ENCODE measurements around the gene KCNH6. TPM values are rescaled to one million over a fixed set of nuclear protein-coding genes. Genes with fewer than 3 reads are reported as not detected.
A peak's percentile ranks its signal among the peaks of the same experiment; 100 is the strongest.

KCNH6 gene
- total and polyA plus RNA-seq, 4 donors = 0.09 TPM; not detected in 3

DNA sequence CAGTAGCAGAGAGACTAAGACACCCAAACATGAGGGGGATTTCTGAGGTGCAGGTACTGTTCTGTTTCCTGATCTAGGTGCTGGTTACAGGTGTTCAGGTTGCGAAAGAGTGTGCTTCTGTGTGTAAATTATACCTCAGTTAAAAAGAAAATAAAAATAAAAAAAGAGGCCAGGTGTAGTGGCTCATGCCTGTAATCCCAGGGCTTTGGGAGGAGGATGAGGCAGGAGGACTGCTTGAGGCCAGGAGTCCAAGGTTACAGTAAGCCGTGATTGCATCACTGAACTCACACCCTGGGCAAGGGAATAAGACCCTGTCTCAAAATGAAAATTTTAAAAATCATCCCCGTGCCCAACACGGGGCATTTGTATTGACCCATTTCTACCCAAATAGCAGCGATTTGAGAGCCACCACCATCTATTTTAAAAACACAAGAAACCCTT, 23.9 kb downstream of the KCNH6 start:
- H3K27ac ChIP-seq (ENCODE audit: low read depth in 1 of 2, low read length in 2 of 2) = no peak overlapping the region
- H3K9ac ChIP-seq (ENCODE audit: low read depth in 1 of 2, low read length in 2 of 2) = no peak overlapping the region
- TF ChIP-seq RAD21 (IDR thresholded peaks at IDR 0.05) (no peak), FOXA2 (IDR thresholded peaks at IDR 0.05) (no peak), HNF4A (conservative IDR thresholded peaks at IDR 0.05) (no peak), JUND (IDR thresholded peaks at IDR 0.05) (no peak), EGR1 (IDR thresholded peaks at IDR 0.05; ENCODE audit: low read depth in 2 of 2) (no peak), RXRA (IDR thresholded peaks at IDR 0.05) (no peak), HNF4G (IDR thresholded peaks at IDR 0.05) (no peak), NR2F2 (IDR thresholded peaks at IDR 0.05) (no peak)
- TF ChIP-seq, protein P1, sequence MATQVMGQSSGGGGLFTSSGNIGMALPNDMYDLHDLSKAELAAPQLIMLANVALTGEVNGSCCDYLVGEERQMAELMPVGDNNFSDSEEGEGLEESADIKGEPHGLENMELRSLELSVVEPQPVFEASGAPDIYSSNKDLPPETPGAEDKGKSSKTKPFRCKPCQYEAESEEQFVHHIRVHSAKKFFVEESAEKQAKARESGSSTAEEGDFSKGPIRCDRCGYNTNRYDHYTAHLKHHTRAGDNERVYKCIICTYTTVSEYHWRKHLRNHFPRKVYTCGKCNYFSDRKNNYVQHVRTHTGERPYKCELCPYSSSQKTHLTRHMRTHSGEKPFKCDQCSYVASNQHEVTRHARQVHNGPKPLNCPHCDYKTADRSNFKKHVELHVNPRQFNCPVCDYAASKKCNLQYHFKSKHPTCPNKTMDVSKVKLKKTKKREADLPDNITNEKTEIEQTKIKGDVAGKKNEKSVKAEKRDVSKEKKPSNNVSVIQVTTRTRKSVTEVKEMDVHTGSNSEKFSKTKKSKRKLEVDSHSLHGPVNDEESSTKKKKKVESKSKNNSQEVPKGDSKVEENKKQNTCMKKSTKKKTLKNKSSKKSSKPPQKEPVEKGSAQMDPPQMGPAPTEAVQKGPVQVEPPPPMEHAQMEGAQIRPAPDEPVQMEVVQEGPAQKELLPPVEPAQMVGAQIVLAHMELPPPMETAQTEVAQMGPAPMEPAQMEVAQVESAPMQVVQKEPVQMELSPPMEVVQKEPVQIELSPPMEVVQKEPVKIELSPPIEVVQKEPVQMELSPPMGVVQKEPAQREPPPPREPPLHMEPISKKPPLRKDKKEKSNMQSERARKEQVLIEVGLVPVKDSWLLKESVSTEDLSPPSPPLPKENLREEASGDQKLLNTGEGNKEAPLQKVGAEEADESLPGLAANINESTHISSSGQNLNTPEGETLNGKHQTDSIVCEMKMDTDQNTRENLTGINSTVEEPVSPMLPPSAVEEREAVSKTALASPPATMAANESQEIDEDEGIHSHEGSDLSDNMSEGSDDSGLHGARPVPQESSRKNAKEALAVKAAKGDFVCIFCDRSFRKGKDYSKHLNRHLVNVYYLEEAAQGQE (IDR thresholded peaks at IDR 0.05) = no peak
- peaks cover 5 to 23% (median 13%) of the 10 kb centered on the region in 4 donors for H3K4me1 ChIP-seq (ENCODE audit: control insufficient read depth in 4 of 4, insufficient read depth in 4 of 4, low read length in 3 of 4)
- no peaks in the 10 kb centered on the region for H3K9me3 ChIP-seq (ENCODE audit: control insufficient read depth in 4 of 4, low read length in 3 of 4)
- H3K36me3 ChIP-seq (ENCODE audit: control insufficient read depth in 4 of 4, insufficient read depth in 3 of 4, low read depth in 1 of 4, low read length in 3 of 4) = no peaks in the 10 kb centered on the region
- DNase-seq (ENCODE audit: low spot score) = no peak
- H3K27me3 ChIP-seq (ENCODE audit: control insufficient read depth in 4 of 4, insufficient read depth in 4 of 4, low read length in 3 of 4) = no peaks in the 10 kb centered on the region
- 64% methylated on average over 5 of the region's 5 CpGs for WGBS
- no peak overlapping the region for H3K4me3 ChIP-seq (ENCODE audit: low read depth in 1 of 3, low read length in 3 of 3)

DNA sequence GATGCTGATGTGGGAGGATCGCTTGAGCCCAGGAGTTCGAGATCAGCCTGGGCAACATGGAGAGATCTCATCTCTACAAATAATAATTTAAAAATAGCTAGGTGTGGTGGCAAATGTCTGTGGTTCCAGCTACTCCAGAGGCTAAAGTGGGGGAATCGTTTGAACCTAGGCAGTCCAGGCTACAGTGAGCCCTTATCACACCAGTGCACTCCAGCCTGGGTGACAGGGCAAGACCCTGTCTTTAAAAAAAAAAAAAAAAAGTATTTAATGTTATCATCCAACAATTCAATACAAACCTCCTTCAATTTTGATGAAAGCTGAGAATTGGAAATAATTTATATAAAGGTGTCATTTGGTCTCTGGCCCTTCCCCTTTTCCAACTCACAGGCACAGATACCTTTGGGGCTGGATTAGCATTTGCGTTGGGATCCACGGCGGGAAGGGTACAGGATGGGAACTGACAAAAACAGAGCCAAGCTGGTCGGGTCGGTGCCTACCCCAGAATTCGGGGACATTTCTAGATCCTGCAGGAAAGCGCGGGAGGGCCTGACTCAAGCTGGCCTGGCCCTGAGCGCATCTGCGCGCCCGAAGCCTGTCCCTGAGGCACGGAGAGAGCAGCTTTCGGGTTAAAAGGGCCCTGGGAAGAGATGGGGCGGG, 26.3 kb downstream of the KCNH6 start:
- Histone ChIP-seq H3K36me3 (ENCODE audit: control insufficient read depth in 4 of 4, insufficient read depth in 3 of 4, low read depth in 1 of 4, low read length in 3 of 4) (no peaks in the 10 kb centered on the region), H3K27ac (ENCODE audit: low read depth in 1 of 2, low read length in 2 of 2) (peak overlapping the region; percentile 73 to 80), H3K4me1 (ENCODE audit: control insufficient read depth in 4 of 4, insufficient read depth in 4 of 4, low read length in 3 of 4) (peaks cover 5 to 27% (median 17%) of the 10 kb centered on the region in 4 donors), H3K9me3 (ENCODE audit: control insufficient read depth in 4 of 4, low read length in 3 of 4) (no peaks in the 10 kb centered on the region), H3K27me3 (ENCODE audit: control insufficient read depth in 4 of 4, insufficient read depth in 4 of 4, low read length in 3 of 4) (no peaks in the 10 kb centered on the region), H3K4me3 (ENCODE audit: low read depth in 1 of 3, low read length in 3 of 3) (peak overlapping the region; percentile 44 to 74 (median 55)), H3K9ac (ENCODE audit: low read depth in 1 of 2, low read length in 2 of 2) (peak overlapping the region; percentile 57 to 81)
- TF ChIP-seq, protein P2, sequence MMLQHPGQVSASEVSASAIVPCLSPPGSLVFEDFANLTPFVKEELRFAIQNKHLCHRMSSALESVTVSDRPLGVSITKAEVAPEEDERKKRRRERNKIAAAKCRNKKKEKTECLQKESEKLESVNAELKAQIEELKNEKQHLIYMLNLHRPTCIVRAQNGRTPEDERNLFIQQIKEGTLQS (IDR thresholded peaks at IDR 0.05) = no peak
- TF ChIP-seq, protein P3, sequence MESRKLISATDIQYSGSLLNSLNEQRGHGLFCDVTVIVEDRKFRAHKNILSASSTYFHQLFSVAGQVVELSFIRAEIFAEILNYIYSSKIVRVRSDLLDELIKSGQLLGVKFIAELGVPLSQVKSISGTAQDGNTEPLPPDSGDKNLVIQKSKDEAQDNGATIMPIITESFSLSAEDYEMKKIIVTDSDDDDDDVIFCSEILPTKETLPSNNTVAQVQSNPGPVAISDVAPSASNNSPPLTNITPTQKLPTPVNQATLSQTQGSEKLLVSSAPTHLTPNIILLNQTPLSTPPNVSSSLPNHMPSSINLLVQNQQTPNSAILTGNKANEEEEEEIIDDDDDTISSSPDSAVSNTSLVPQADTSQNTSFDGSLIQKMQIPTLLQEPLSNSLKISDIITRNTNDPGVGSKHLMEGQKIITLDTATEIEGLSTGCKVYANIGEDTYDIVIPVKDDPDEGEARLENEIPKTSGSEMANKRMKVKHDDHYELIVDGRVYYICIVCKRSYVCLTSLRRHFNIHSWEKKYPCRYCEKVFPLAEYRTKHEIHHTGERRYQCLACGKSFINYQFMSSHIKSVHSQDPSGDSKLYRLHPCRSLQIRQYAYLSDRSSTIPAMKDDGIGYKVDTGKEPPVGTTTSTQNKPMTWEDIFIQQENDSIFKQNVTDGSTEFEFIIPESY (IDR thresholded peaks at IDR 0.05) = no peak
- TF ChIP-seq, protein P4, sequence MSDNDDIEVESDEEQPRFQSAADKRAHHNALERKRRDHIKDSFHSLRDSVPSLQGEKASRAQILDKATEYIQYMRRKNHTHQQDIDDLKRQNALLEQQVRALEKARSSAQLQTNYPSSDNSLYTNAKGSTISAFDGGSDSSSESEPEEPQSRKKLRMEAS (IDR thresholded peaks at IDR 0.05) = no peak
- TF ChIP-seq FOXA2 (IDR thresholded peaks at IDR 0.05) = no peak
- no peak for TF ChIP-seq RXRA (IDR thresholded peaks at IDR 0.05)
- TF ChIP-seq, protein P5, sequence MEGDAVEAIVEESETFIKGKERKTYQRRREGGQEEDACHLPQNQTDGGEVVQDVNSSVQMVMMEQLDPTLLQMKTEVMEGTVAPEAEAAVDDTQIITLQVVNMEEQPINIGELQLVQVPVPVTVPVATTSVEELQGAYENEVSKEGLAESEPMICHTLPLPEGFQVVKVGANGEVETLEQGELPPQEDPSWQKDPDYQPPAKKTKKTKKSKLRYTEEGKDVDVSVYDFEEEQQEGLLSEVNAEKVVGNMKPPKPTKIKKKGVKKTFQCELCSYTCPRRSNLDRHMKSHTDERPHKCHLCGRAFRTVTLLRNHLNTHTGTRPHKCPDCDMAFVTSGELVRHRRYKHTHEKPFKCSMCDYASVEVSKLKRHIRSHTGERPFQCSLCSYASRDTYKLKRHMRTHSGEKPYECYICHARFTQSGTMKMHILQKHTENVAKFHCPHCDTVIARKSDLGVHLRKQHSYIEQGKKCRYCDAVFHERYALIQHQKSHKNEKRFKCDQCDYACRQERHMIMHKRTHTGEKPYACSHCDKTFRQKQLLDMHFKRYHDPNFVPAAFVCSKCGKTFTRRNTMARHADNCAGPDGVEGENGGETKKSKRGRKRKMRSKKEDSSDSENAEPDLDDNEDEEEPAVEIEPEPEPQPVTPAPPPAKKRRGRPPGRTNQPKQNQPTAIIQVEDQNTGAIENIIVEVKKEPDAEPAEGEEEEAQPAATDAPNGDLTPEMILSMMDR (IDR thresholded peaks at IDR 0.05; ENCODE audit: low read depth, low read length, missing input control) = no peak
- no peak for TF ChIP-seq GABPA (IDR thresholded peaks at IDR 0.05 in 1 of 2, conservative IDR thresholded peaks at IDR 0.05 in 1 of 2)
- no peak for TF ChIP-seq TAF1 (conservative IDR thresholded peaks at IDR 0.05)
- no peak for TF ChIP-seq JUND (IDR thresholded peaks at IDR 0.05)
- TF ChIP-seq RAD21 (IDR thresholded peaks at IDR 0.05) = no peak
- TF ChIP-seq, protein P1 (IDR thresholded peaks at IDR 0.05) = no peak
- no peak for TF ChIP-seq YY1 (IDR thresholded peaks at IDR 0.05)
- TF ChIP-seq SP1 (IDR thresholded peaks at IDR 0.05) = no peak
- 18% methylated on average over 18 of the region's 18 CpGs for WGBS
- DNase-seq (ENCODE audit: low spot score) = no peak
